ENCODE data around the gene CEP72.

DNA sequence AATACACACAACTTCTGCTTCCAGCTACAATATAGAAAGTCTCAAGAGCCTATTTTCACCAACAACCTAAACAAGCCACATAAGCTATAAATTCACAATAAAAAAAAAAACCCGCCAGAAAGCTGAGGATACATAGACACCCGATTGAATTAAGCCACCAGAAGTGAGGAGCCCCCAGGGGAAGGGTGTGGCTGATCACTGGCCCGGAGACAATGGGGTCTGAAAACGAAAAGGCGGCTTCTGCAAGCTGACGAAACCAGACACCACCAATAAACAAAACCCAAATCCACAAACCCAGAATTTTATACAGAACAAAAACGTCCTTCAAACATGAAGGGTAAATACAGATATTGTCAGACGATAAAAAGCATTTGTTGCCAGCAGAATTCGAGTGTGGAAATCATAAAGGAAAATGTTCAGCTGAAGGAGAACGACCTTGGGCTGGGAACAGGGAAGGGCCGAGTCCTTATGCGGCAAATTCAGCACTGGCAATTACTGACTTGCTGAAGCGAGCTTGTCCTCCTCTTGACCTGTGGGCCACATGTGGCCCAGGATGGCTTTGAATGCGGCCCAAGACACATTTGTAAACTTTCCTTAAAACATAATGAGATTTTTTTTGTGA lies 39.6 kb upstream of the CEP72 start:
- TF ChIP-seq, protein P1, sequence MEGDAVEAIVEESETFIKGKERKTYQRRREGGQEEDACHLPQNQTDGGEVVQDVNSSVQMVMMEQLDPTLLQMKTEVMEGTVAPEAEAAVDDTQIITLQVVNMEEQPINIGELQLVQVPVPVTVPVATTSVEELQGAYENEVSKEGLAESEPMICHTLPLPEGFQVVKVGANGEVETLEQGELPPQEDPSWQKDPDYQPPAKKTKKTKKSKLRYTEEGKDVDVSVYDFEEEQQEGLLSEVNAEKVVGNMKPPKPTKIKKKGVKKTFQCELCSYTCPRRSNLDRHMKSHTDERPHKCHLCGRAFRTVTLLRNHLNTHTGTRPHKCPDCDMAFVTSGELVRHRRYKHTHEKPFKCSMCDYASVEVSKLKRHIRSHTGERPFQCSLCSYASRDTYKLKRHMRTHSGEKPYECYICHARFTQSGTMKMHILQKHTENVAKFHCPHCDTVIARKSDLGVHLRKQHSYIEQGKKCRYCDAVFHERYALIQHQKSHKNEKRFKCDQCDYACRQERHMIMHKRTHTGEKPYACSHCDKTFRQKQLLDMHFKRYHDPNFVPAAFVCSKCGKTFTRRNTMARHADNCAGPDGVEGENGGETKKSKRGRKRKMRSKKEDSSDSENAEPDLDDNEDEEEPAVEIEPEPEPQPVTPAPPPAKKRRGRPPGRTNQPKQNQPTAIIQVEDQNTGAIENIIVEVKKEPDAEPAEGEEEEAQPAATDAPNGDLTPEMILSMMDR (IDR thresholded peaks at IDR 0.05; ENCODE audit: insufficient read depth, low read depth, low read length) = no peak
- TF ChIP-seq EZH2 (IDR thresholded peaks at IDR 0.05; ENCODE audit: insufficient read depth, low read length) = no peak

All from astrocyte (in vitro differentiated cells and primary cell).